ENCODE data around the gene KIAA0040.

The KIAA0040 gene

DNA sequence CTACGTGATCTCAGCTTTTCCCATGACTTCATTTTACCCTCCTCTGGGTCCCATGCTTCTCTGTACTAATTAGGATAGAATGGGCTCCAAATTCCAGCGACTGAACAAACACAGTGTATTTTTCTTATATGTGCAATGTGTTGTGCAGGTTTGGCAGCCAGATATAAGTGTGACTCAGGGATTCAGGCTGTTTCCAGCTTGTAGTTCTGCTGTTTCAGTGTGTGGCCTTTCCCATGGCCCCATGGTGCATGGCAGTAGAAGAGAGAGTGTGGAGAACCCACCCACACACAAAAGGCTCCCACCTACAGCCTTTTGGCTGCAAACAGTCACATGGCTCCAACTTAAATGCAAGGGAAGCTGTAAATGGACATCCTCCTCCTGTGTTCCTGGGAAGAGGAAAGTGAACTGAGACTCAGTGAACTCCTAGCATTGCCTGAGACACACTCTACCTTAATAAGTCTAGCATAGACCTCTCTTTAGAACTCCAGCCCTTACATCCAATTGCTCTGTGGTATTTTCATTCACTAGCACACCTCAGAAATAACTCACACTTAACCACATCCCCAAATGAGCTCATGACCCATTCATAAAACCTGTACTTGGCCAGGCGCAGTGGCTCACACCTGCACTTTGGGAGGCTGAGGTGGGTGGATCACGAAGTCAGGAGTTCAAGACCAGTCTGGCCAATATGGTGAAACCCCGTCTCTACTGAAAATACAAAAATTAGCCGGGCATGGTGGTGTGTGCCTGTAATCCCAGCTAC is 58.7 kb downstream of the KIAA0040 start:
- Histone ChIP-seq H3K23ac (ENCODE audit: low read length) (no peak overlapping the region), H3K9ac (ENCODE audit: low read length) (no peak overlapping the region), H3K79me2 (ENCODE audit: control insufficient read depth, insufficient read depth, low read length) (no peaks in the 10 kb centered on the region), H3K4me2 (ENCODE audit: low read length) (no peak overlapping the region), H3K4me1 (ENCODE audit: control insufficient read depth, low read depth, low read length) (peaks cover 9% of the 10 kb centered on the region), H3K36me3 (ENCODE audit: control insufficient read depth, insufficient read depth, low read length) (no peaks in the 10 kb centered on the region), H2AK5ac (ENCODE audit: low read length) (no peak overlapping the region), H3K27me3 (ENCODE audit: insufficient read depth, low read length, poor library complexity) (no peaks in the 10 kb centered on the region), H4K8ac (ENCODE audit: low read depth, low read length) (no peak overlapping the region), H2BK120ac (ENCODE audit: low read depth, low read length) (no peak overlapping the region), H3K79me1 (ENCODE audit: low read length) (no peaks in the 10 kb centered on the region), H3K4ac (ENCODE audit: low read depth, low read length) (no peak overlapping the region), H3K27ac (ENCODE audit: low read depth, low read length) (no peak overlapping the region), H2BK5ac (ENCODE audit: low read length) (no peak overlapping the region), H2BK15ac (replicated peaks; ENCODE audit: low read depth) (no peak overlapping the region), H3K18ac (ENCODE audit: low read length) (no peak overlapping the region), H3K56ac (ENCODE audit: low read length) (no peak overlapping the region), H4K5ac (ENCODE audit: low read length) (no peak overlapping the region), H3K4me3 (ENCODE audit: low read length) (no peak overlapping the region)
- DNase-seq = no peak
- WGBS (ENCODE audit: extremely low coverage, insufficient coverage, low lambda C conversion rate) = no CpG with 5 or more reads among the region's 6 CpGs

DNA sequence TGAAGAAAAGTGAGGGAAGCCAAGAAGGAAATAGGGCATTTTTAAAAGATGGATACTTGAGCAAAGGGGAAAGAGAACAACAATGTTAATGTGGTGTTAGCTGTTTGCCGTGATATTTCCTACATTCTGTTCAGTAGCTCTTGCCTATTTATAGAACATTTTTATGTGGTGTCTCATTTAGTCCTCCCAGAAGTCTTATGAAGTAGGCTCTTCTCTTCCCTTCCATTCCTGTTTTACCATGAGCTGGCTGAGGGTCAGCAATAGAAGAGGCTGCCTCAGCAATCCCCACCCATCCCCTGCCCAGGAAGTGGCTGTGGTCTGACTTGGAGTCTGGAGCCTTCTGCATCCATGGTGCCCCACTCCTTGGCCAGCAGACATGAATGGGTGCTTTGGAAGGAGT is 60.1 kb downstream of the KIAA0040 start:
- WGBS (ENCODE audit: extremely low coverage, insufficient coverage, low lambda C conversion rate) = no CpG with 5 or more reads among the region's 1 CpG
- Histone ChIP-seq H3K4me1 (ENCODE audit: control insufficient read depth, low read depth, low read length) (peaks cover 9% of the 10 kb centered on the region), H3K4me2 (ENCODE audit: low read length) (no peak overlapping the region), H3K4ac (ENCODE audit: low read depth, low read length) (no peak overlapping the region), H3K23ac (ENCODE audit: low read length) (no peak overlapping the region), H4K5ac (ENCODE audit: low read length) (no peak overlapping the region), H4K8ac (ENCODE audit: low read depth, low read length) (no peak overlapping the region), H3K56ac (ENCODE audit: low read length) (no peak overlapping the region), H3K36me3 (ENCODE audit: control insufficient read depth, insufficient read depth, low read length) (no peaks in the 10 kb centered on the region), H3K18ac (ENCODE audit: low read length) (no peak overlapping the region), H2BK5ac (ENCODE audit: low read length) (no peak overlapping the region), H2AK5ac (ENCODE audit: low read length) (no peak overlapping the region), H3K4me3 (ENCODE audit: low read length) (no peak overlapping the region), H3K79me2 (ENCODE audit: control insufficient read depth, insufficient read depth, low read length) (no peaks in the 10 kb centered on the region), H3K27me3 (ENCODE audit: insufficient read depth, low read length, poor library complexity) (no peaks in the 10 kb centered on the region), H2BK120ac (ENCODE audit: low read depth, low read length) (no peak overlapping the region), H2BK15ac (replicated peaks; ENCODE audit: low read depth) (no peak overlapping the region), H3K27ac (ENCODE audit: low read depth, low read length) (no peak overlapping the region), H3K79me1 (ENCODE audit: low read length) (no peaks in the 10 kb centered on the region), H3K9ac (ENCODE audit: low read length) (no peak overlapping the region)
- no peak for DNase-seq

DNA sequence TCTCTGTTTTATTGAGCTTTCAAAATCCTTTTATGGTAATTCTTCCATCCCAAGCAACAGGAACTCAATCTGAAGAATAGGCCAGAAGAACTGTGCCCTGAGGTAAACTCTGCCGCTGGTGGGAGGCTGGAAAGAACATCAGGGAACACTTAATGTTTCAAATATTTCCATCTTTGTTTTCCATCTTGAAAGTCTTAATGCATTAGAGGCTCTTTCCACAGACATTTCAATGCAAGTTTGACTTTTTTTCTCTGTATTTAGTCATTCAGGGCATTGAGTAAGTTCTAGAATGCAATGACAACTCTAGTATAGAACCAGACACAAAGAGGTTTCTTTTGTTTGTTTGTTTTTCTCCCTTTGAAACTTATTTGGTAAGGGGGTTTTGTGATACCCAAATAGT is 61.5 kb downstream of the KIAA0040 start:
- no peak overlapping the region for H3K4ac ChIP-seq (ENCODE audit: low read depth, low read length)
- H3K79me2 ChIP-seq (ENCODE audit: control insufficient read depth, insufficient read depth, low read length) = no peaks in the 10 kb centered on the region
- H3K9ac ChIP-seq (ENCODE audit: low read length) = no peak overlapping the region
- no peaks in the 10 kb centered on the region for H3K79me1 ChIP-seq (ENCODE audit: low read length)
- H3K36me3 ChIP-seq (ENCODE audit: control insufficient read depth, insufficient read depth, low read length) = no peaks in the 10 kb centered on the region
- H3K4me3 ChIP-seq (ENCODE audit: low read length) = no peak overlapping the region
- H2BK5ac ChIP-seq (ENCODE audit: low read length) = no peak overlapping the region
- no peaks in the 10 kb centered on the region for H3K27me3 ChIP-seq (ENCODE audit: insufficient read depth, low read length, poor library complexity)
- no peak overlapping the region for H2AK5ac ChIP-seq (ENCODE audit: low read length)
- no peak overlapping the region for H3K27ac ChIP-seq (ENCODE audit: low read depth, low read length)
- no CpG with 5 or more reads among the region's 1 CpG for WGBS (ENCODE audit: extremely low coverage, insufficient coverage, low lambda C conversion rate)
- no peak overlapping the region for H4K5ac ChIP-seq (ENCODE audit: low read length)
- peaks cover 9% of the 10 kb centered on the region for H3K4me1 ChIP-seq (ENCODE audit: control insufficient read depth, low read depth, low read length)
- H2BK15ac ChIP-seq (replicated peaks; ENCODE audit: low read depth) = no peak overlapping the region
- no peak overlapping the region for H3K56ac ChIP-seq (ENCODE audit: low read length)
- H4K8ac ChIP-seq (ENCODE audit: low read depth, low read length) = no peak overlapping the region
- no peak overlapping the region for H3K4me2 ChIP-seq (ENCODE audit: low read length)
- H3K18ac ChIP-seq (ENCODE audit: low read length) = peak overlapping the region; percentile 98
- DNase-seq = no peak
- H2BK120ac ChIP-seq (ENCODE audit: low read depth, low read length) = no peak overlapping the region
- H3K23ac ChIP-seq (ENCODE audit: low read length) = no peak overlapping the region

DNA sequence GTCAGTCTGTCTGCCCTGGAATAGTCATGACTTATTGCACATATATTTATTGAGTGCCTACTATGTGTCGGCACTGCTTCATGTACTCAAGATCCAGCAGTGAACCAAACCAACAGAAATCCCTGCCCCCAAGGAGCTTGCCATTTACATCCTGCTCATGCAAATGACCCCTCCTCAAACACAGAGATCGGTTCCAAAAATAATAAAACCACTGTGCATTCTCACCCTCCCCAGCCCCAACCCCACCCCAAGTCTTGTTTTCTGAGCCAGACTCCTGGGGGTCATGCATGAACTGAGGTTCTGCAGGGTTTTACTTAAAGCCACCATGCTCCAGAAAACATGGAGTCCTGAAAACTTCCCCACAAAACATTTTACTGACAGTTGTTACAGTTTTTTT is 61.9 kb downstream of the KIAA0040 start:
- no peak overlapping the region for H3K4me2 ChIP-seq (ENCODE audit: low read length)
- H2BK15ac ChIP-seq (replicated peaks; ENCODE audit: low read depth) = no peak overlapping the region
- WGBS (ENCODE audit: extremely low coverage, insufficient coverage, low lambda C conversion rate) = no CpG with 5 or more reads among the region's 2 CpGs
- H3K9ac ChIP-seq (ENCODE audit: low read length) = no peak overlapping the region
- peak overlapping the region; percentile 42 for H3K27ac ChIP-seq (ENCODE audit: low read depth, low read length)
- H3K56ac ChIP-seq (ENCODE audit: low read length) = peak overlapping the region; percentile 62
- H3K36me3 ChIP-seq (ENCODE audit: control insufficient read depth, insufficient read depth, low read length) = no peaks in the 10 kb centered on the region
- no peak overlapping the region for H4K8ac ChIP-seq (ENCODE audit: low read depth, low read length)
- peak overlapping the region; percentile 69 for H2BK5ac ChIP-seq (ENCODE audit: low read length)
- H3K4ac ChIP-seq (ENCODE audit: low read depth, low read length) = no peak overlapping the region
- no peaks in the 10 kb centered on the region for H3K27me3 ChIP-seq (ENCODE audit: insufficient read depth, low read length, poor library complexity)
- no peaks in the 10 kb centered on the region for H3K79me2 ChIP-seq (ENCODE audit: control insufficient read depth, insufficient read depth, low read length)
- no peak for DNase-seq
- no peak overlapping the region for H2AK5ac ChIP-seq (ENCODE audit: low read length)
- H3K23ac ChIP-seq (ENCODE audit: low read length) = no peak overlapping the region
- H2BK120ac ChIP-seq (ENCODE audit: low read depth, low read length) = no peak overlapping the region
- no peak overlapping the region for H4K5ac ChIP-seq (ENCODE audit: low read length)
- no peak overlapping the region for H3K4me3 ChIP-seq (ENCODE audit: low read length)
- H3K18ac ChIP-seq (ENCODE audit: low read length) = peak overlapping the region; percentile 98
- no peaks in the 10 kb centered on the region for H3K79me1 ChIP-seq (ENCODE audit: low read length)
- H3K4me1 ChIP-seq (ENCODE audit: control insufficient read depth, low read depth, low read length) = peaks cover 9% of the 10 kb centered on the region

DNA sequence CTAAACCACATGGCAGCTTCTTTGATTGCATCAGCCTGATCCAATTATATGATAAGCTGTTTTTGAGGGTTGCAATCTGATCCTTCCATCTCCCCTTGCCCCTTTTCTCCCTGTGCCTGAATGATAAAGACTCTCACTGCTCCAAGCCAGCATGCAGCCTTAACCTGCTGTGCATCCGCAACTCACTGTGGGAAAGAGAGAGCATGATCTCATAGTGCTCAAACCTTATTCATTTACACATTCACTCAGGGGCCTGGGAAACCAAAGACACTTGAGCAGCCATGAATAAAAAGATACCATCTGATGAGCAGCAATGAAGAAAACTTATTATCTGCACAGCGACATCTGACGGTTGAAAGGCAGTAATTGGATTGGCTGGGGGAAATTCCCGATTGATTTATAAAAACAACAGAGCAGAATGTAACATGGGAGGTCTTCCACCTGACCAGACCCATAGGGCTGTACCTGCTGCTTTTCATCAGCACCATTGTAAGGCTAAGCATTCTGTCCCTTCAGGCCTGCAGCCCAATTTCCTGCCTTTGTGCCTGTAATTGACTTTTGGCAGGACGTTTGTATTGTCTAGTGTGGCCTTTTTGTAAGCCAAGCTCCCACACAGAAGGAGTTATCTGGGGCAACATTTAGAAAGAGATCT is 62.5 kb downstream of the KIAA0040 start:
- Histone ChIP-seq H2BK5ac (ENCODE audit: low read length) (peak overlapping the region; percentile 69), H3K27ac (ENCODE audit: low read depth, low read length) (peak overlapping the region; percentile 82), H3K79me1 (ENCODE audit: low read length) (no peaks in the 10 kb centered on the region), H3K4me3 (ENCODE audit: low read length) (no peak overlapping the region), H3K36me3 (ENCODE audit: control insufficient read depth, insufficient read depth, low read length) (no peaks in the 10 kb centered on the region), H3K4ac (ENCODE audit: low read depth, low read length) (no peak overlapping the region), H3K56ac (ENCODE audit: low read length) (peak overlapping the region; percentile 62), H2BK120ac (ENCODE audit: low read depth, low read length) (no peak overlapping the region), H3K4me2 (ENCODE audit: low read length) (no peak overlapping the region), H3K18ac (ENCODE audit: low read length) (peak overlapping the region; percentile 98), H3K23ac (ENCODE audit: low read length) (no peak overlapping the region), H4K8ac (ENCODE audit: low read depth, low read length) (no peak overlapping the region), H3K4me1 (ENCODE audit: control insufficient read depth, low read depth, low read length) (peaks cover 9% of the 10 kb centered on the region), H4K5ac (ENCODE audit: low read length) (no peak overlapping the region), H3K9ac (ENCODE audit: low read length) (no peak overlapping the region), H3K27me3 (ENCODE audit: insufficient read depth, low read length, poor library complexity) (no peaks in the 10 kb centered on the region), H2BK15ac (replicated peaks; ENCODE audit: low read depth) (no peak overlapping the region), H3K79me2 (ENCODE audit: control insufficient read depth, insufficient read depth, low read length) (no peaks in the 10 kb centered on the region), H2AK5ac (ENCODE audit: low read length) (no peak overlapping the region)
- DNase-seq = peak; percentile 90
- WGBS (ENCODE audit: extremely low coverage, insufficient coverage, low lambda C conversion rate) = no CpG with 5 or more reads among the region's 5 CpGs

All from mesendoderm (in vitro differentiated cells).